Measurements from ENCODE around the gene CPB2.

Gene CPB2

GRCh38 chr13:46126552-46127357 lies 21.9 kb upstream of the CPB2 start:
- peak; percentile 89 to 90 for DNase-seq

- peak in 1 of 2 experiments; percentile 37 for DNase-seq
Observed at GRCh38 chr13:46126056-46126455, 21.2 kb upstream of the CPB2 start.

GRCh38 chr13:46124967-46125933 lies 20.4 kb upstream of the CPB2 start:
- DNase-seq, result peak; percentile 77 to 87

- DNase-seq, result peak; percentile 34 to 39
Observed at GRCh38 chr13:46124531-46124966, 19.7 kb upstream of the CPB2 start.

- no peak for DNase-seq
Observed at GRCh38 chr13:46122304-46122703, 17.5 kb upstream of the CPB2 start.

GRCh38 chr13:46121597-46122163 lies 16.8 kb upstream of the CPB2 start:
- no peak for DNase-seq

GRCh38 chr13:46121033-46121432 lies 16.2 kb upstream of the CPB2 start:
- no peak for DNase-seq

GRCh38 chr13:46119883-46120614 lies 15.2 kb upstream of the CPB2 start:
- DNase-seq, result no peak

GRCh38 chr13:46116653-46117502 lies 12.0 kb upstream of the CPB2 start:
- no peak for DNase-seq

- DNase-seq, result no peak
Observed at GRCh38 chr13:46114613-46115012, 9.8 kb upstream of the CPB2 start.

- peak; percentile 17 to 20 for DNase-seq
Observed at GRCh38 chr13:46113596-46113995, 8.8 kb upstream of the CPB2 start.

GRCh38 chr13:46111151-46111550 lies 6.3 kb upstream of the CPB2 start:
- DNase-seq, result no peak

GRCh38 chr13:46109451-46109850 lies 4.6 kb upstream of the CPB2 start:
- no peak for DNase-seq

GRCh38 chr13:46106839-46107371 lies 2.1 kb upstream of the CPB2 start:
- DNase-seq, result no peak

- no peak for DNase-seq
Observed at GRCh38 chr13:46103037-46103436, 1.8 kb downstream of the CPB2 start.

GRCh38 chr13:46102255-46102605 lies 2.6 kb downstream of the CPB2 start:
- no peak for DNase-seq

- DNase-seq, result peak; percentile 57 to 63
Observed at GRCh38 chr13:46101484-46102254, 3.2 kb downstream of the CPB2 start.

- DNase-seq, result no peak
Observed at GRCh38 chr13:46101002-46101401, 3.8 kb downstream of the CPB2 start.

GRCh38 chr13:46100191-46100815 lies 4.5 kb downstream of the CPB2 start:
- peak; percentile 8 to 39 for DNase-seq

GRCh38 chr13:46097663-46098062 lies 7.2 kb downstream of the CPB2 start:
- no peak for DNase-seq
